ENCODE measurements around the gene ZNF18. TPM values are rescaled to one million over a fixed set of nuclear protein-coding genes. Genes with fewer than 3 reads are reported as not detected.
"Not testable (repeated sequence)": the region's sequence is repeated elsewhere in the genome, so short reads cannot be mapped to it uniquely, and the experiment has no call there.

The ZNF18 gene
- total RNA-seq, 1 donor from 2014 or later, result 11.6 TPM

GRCh38 chr17:11986179-11986941 lies 10.9 kb downstream of the ZNF18 start:
- intact Hi-C loops (cut with DNase I), result no loop called here
- no peaks in the 10 kb centered on the region for H3K9me3 ChIP-seq
- peaks cover 12 to 51% of the 10 kb centered on the region in 2 donors for H3K36me3 ChIP-seq
- no peaks in the 10 kb centered on the region for H3K27me3 ChIP-seq
- no peak for DNase-seq (ENCODE audit: low spot score in 2 of 2)
- peaks cover 0 to 4% of the 10 kb centered on the region in 2 donors for H3K4me1 ChIP-seq
- no peak overlapping the region for H3K4me3 ChIP-seq
- TF ChIP-seq, protein P1, sequence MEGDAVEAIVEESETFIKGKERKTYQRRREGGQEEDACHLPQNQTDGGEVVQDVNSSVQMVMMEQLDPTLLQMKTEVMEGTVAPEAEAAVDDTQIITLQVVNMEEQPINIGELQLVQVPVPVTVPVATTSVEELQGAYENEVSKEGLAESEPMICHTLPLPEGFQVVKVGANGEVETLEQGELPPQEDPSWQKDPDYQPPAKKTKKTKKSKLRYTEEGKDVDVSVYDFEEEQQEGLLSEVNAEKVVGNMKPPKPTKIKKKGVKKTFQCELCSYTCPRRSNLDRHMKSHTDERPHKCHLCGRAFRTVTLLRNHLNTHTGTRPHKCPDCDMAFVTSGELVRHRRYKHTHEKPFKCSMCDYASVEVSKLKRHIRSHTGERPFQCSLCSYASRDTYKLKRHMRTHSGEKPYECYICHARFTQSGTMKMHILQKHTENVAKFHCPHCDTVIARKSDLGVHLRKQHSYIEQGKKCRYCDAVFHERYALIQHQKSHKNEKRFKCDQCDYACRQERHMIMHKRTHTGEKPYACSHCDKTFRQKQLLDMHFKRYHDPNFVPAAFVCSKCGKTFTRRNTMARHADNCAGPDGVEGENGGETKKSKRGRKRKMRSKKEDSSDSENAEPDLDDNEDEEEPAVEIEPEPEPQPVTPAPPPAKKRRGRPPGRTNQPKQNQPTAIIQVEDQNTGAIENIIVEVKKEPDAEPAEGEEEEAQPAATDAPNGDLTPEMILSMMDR (IDR thresholded peaks at IDR 0.05), result no peak
- H3K27ac ChIP-seq, result peak overlapping the region in 1 of 2 donors; percentile 41

DNA sequence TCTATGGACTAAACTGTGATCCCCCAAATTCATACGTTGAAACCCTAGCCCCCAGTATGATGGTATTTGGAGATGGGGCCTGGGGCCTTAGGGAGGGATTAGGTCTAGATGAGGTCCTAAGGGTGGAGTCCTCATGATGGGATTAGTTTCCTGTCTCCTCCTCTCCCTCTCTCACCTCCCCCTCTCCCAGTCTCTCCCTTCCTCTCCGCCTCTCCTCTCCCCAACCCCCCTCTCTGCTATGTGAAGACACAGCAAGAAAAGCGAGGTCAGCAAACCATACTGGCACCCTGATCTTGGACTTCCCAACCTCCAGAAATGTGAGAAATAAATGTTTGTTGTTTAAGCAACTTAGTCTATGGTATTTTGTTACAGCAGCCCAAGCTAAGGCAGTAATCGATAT lies 15.4 kb downstream of the ZNF18 start:
- Histone ChIP-seq H3K36me3 (peaks cover 22 to 43% of the 10 kb centered on the region in 2 donors), H3K4me1 (peaks cover 0 to 4% of the 10 kb centered on the region in 2 donors), H3K27ac (no peak overlapping the region), H3K9me3 (no peaks in the 10 kb centered on the region), H3K4me3 (no peak overlapping the region), H3K27me3 (no peaks in the 10 kb centered on the region)
- no peak for DNase-seq (ENCODE audit: low spot score in 2 of 2)
- TF ChIP-seq, protein P1 (IDR thresholded peaks at IDR 0.05), result no peak
- intact Hi-C loops (cut with DNase I), result no loop called here

GRCh38 chr17:11980813-11981212 lies 16.5 kb downstream of the ZNF18 start:
- intact Hi-C loops (cut with DNase I), result no loop called here
- Histone ChIP-seq H3K27me3 (no peaks in the 10 kb centered on the region), H3K4me1 (no peaks in the 10 kb centered on the region), H3K4me3 (no peak overlapping the region), H3K27ac (no peak overlapping the region), H3K9me3 (no peaks in the 10 kb centered on the region), H3K36me3 (peaks cover 22 to 45% of the 10 kb centered on the region in 2 donors)
- TF ChIP-seq, protein P1 (IDR thresholded peaks at IDR 0.05), result no peak
- DNase-seq (ENCODE audit: low spot score in 2 of 2), result no peak

DNA sequence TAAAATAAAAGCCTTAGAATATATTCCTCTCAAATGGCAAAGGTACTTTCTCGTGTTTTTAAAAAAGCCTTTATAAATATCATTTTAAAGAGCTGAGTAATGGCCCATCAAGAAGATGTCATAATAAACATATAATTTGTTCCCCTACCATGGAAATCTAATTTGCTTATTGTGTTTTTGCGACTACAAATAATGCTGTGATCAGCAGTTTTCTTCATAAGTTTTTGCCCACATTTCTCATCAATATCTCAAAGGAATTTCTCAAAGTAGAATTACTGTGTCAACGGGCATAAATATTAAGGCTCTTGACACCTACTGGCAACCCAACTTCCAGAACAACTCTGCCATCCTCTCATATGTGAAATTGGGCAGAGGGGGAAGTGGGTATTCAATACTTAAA lies 17.5 kb downstream of the ZNF18 start:
- TF ChIP-seq, protein P1 (IDR thresholded peaks at IDR 0.05), result no peak
- Histone ChIP-seq H3K27ac (no peak overlapping the region), H3K4me1 (no peaks in the 10 kb centered on the region), H3K36me3 (peaks cover 22 to 45% of the 10 kb centered on the region in 2 donors), H3K4me3 (no peak overlapping the region), H3K27me3 (no peaks in the 10 kb centered on the region), H3K9me3 (no peaks in the 10 kb centered on the region)
- intact Hi-C loops (cut with DNase I), result no loop called here
- DNase-seq (ENCODE audit: low spot score in 2 of 2), result no peak

- H3K4me1 ChIP-seq; H3K9me3 ChIP-seq; DNase-seq (ENCODE audit: low spot score in 2 of 2); H3K27ac ChIP-seq; intact Hi-C loops (cut with DNase I); H3K4me3 ChIP-seq; H3K27me3 ChIP-seq: not testable (repeated sequence)
- H3K36me3 ChIP-seq, result peaks cover 5 to 14% of the 10 kb centered on the region in 2 donors
Measured at GRCh38 chr17:11972741-11973140, 24.5 kb downstream of the ZNF18 start.

- no peak overlapping the region for H3K4me3 ChIP-seq
- TF ChIP-seq, protein P1 (IDR thresholded peaks at IDR 0.05), result no peak
- intact Hi-C loops (cut with DNase I), result no loop called here
- H3K9me3 ChIP-seq, result peaks cover 8 to 31% of the 10 kb centered on the region in 2 donors
- no peak for DNase-seq (ENCODE audit: low spot score in 2 of 2)
- H3K4me1 ChIP-seq, result no peaks in the 10 kb centered on the region
- H3K36me3 ChIP-seq, result peaks cover 0 to 8% of the 10 kb centered on the region in 2 donors
- H3K27me3 ChIP-seq, result no peaks in the 10 kb centered on the region
- H3K27ac ChIP-seq, result no peak overlapping the region
Measured at GRCh38 chr17:11969565-11969964, 27.7 kb downstream of the ZNF18 start.
